Measurements from ENCODE around the gene GAB2. TPM values are rescaled to one million over a fixed set of nuclear protein-coding genes. Genes with fewer than 3 reads are reported as not detected.

Gene GAB2
- total and polyA plus RNA-seq, 2 donors (not counting 1 experiment from before 2014, with no cell fraction given) = 5.8 to 85.9 TPM

GRCh38 chr11:78363024-78363619 is 54.5 kb downstream of the GAB2 start:
- DNase-seq (no peak), ATAC-seq (ENCODE audit: low read depth) (no peak)
- TF ChIP-seq EZH2 (IDR thresholded peaks at IDR 0.05; ENCODE audit: borderline replicate concordance, insufficient read depth, low read depth, low read length, poor library complexity, severe bottlenecking) (no peak), CTCF (IDR thresholded peaks at IDR 0.05) (no peak)
- intact Hi-C loops (cut with micrococcal nuclease) = loop anchor here (5.0 kb wide), 1 partner anchor 36 kb away; no protein-coding TSS in a partner anchor
- no peaks in the 10 kb centered on the region for H3K36me3 ChIP-seq (replicated peaks in 1 of 2; ENCODE audit: control extremely low read depth in 1 of 2, control insufficient read depth in 1 of 2, extremely low read depth in 1 of 2, insufficient read depth in 2 of 2, low read length in 1 of 2)
- WGBS (ENCODE audit: insufficient coverage) = 60% methylated on average over 1 of the region's 1 CpG
- CTCF ChIA-PET = interaction anchor here (0.6 kb wide), 1 partner anchor 316 kb away, joined by 3 read pairs; no protein-coding TSS in a partner anchor
- H2AFZ ChIP-seq (ENCODE audit: insufficient read depth, low read depth, low read length, poor library complexity, severe bottlenecking) = no peak overlapping the region
- peaks cover 25% of the 10 kb centered on the region for H3K79me2 ChIP-seq (ENCODE audit: control insufficient read depth, insufficient read depth, low read length)
- no peaks in the 10 kb centered on the region for H3K9me3 ChIP-seq (ENCODE audit: control extremely low read depth in 1 of 3, control insufficient read depth in 2 of 3, insufficient read depth in 1 of 3, low read length in 2 of 3)
- POLR2A ChIA-PET = no interaction called here
- H4K20me1 ChIP-seq (ENCODE audit: control insufficient read depth, insufficient read depth, low read length, poor library complexity, severe bottlenecking) = peaks cover 5% of the 10 kb centered on the region
- Mint-ChIP-seq H3K27me3 (no peaks in the 10 kb centered on the region), H3K4me1 (peaks cover 26% of the 10 kb centered on the region), H3K4me3 (no peak overlapping the region), H3K9me3 (ENCODE audit: insufficient read depth) (no peaks in the 10 kb centered on the region), H3K27ac (no peak overlapping the region)
- no peak overlapping the region for H3K27ac ChIP-seq (ENCODE audit: low read length in 2 of 2)
- no peak overlapping the region for H3K4me2 ChIP-seq (replicated peaks; ENCODE audit: low read depth, low read length, poor library complexity, severe bottlenecking)
- no peaks in the 10 kb centered on the region for H3K4me1 ChIP-seq (ENCODE audit: control insufficient read depth in 2 of 2, insufficient read depth in 2 of 2, low read length in 2 of 2)
- no peaks in the 10 kb centered on the region for H3K27me3 ChIP-seq (replicated peaks in 1 of 4; ENCODE audit: control extremely low read depth in 1 of 4, control insufficient read depth in 3 of 4, insufficient read depth in 4 of 4, low read length in 3 of 4)
- H3K4me3 ChIP-seq (ENCODE audit: control extremely low read depth in 1 of 5, extremely low read depth in 1 of 5, insufficient read depth in 1 of 5, low read depth in 2 of 5, low read length in 4 of 5) = no peak overlapping the region
- H3K9ac ChIP-seq (ENCODE audit: low read length) = no peak overlapping the region

GRCh38 chr11:78361228-78361627 is 56.4 kb downstream of the GAB2 start:
- POLR2A ChIA-PET = no interaction called here
- DNase-seq = no peak
- H3K27ac Mint-ChIP-seq = no peak overlapping the region

More at GRCh38 chr11:78361228-78361627, 56.4 kb downstream of the GAB2 start:
- H3K27me3 ChIP-seq (replicated peaks in 1 of 4; ENCODE audit: control extremely low read depth in 1 of 4, control insufficient read depth in 3 of 4, insufficient read depth in 4 of 4, low read length in 3 of 4) = no peaks in the 10 kb centered on the region
- Mint-ChIP-seq H3K9me3 (ENCODE audit: insufficient read depth) (peaks cover 3% of the 10 kb centered on the region), H3K27me3 (no peaks in the 10 kb centered on the region), H3K4me1 (peaks cover 23% of the 10 kb centered on the region), H3K4me3 (no peak overlapping the region)
- H3K9ac ChIP-seq (ENCODE audit: low read length) = no peak overlapping the region
- H3K4me1 ChIP-seq (ENCODE audit: control insufficient read depth in 2 of 2, insufficient read depth in 2 of 2, low read length in 2 of 2) = no peaks in the 10 kb centered on the region
- H3K79me2 ChIP-seq (ENCODE audit: control insufficient read depth, insufficient read depth, low read length) = peaks cover 22% of the 10 kb centered on the region
- no CpG with 5 or more reads among the region's 2 CpGs for WGBS (ENCODE audit: insufficient coverage)
- intact Hi-C loops (cut with micrococcal nuclease) = loop anchor here (5.0 kb wide), 1 partner anchor 34 kb away; no protein-coding TSS in a partner anchor
- peaks cover 5% of the 10 kb centered on the region for H4K20me1 ChIP-seq (ENCODE audit: control insufficient read depth, insufficient read depth, low read length, poor library complexity, severe bottlenecking)
- H3K27ac ChIP-seq (ENCODE audit: low read length in 2 of 2) = no peak overlapping the region
- H3K36me3 ChIP-seq (replicated peaks in 1 of 2; ENCODE audit: control extremely low read depth in 1 of 2, control insufficient read depth in 1 of 2, extremely low read depth in 1 of 2, insufficient read depth in 2 of 2, low read length in 1 of 2) = no peaks in the 10 kb centered on the region
- no peak overlapping the region for H2AFZ ChIP-seq (ENCODE audit: insufficient read depth, low read depth, low read length, poor library complexity, severe bottlenecking)
- H3K4me2 ChIP-seq (replicated peaks; ENCODE audit: low read depth, low read length, poor library complexity, severe bottlenecking) = no peak overlapping the region
- no peak overlapping the region for H3K4me3 ChIP-seq (ENCODE audit: control extremely low read depth in 1 of 5, extremely low read depth in 1 of 5, insufficient read depth in 1 of 5, low read depth in 2 of 5, low read length in 4 of 5)
- CTCF ChIA-PET = interaction anchor here (2.0 kb wide), 1 partner anchor 203 kb away, joined by 5 read pairs; no protein-coding TSS in a partner anchor
- no peak for ATAC-seq (ENCODE audit: low read depth)
- H3K9me3 ChIP-seq (ENCODE audit: control extremely low read depth in 1 of 3, control insufficient read depth in 2 of 3, insufficient read depth in 1 of 3, low read length in 2 of 3) = no peaks in the 10 kb centered on the region
- TF ChIP-seq CTCF (IDR thresholded peaks at IDR 0.05) = no peak
- TF ChIP-seq EZH2 (IDR thresholded peaks at IDR 0.05; ENCODE audit: borderline replicate concordance, insufficient read depth, low read depth, low read length, poor library complexity, severe bottlenecking) = no peak
